ENCODE results near the gene STXBP2.

- TF ChIP-seq, protein P1, sequence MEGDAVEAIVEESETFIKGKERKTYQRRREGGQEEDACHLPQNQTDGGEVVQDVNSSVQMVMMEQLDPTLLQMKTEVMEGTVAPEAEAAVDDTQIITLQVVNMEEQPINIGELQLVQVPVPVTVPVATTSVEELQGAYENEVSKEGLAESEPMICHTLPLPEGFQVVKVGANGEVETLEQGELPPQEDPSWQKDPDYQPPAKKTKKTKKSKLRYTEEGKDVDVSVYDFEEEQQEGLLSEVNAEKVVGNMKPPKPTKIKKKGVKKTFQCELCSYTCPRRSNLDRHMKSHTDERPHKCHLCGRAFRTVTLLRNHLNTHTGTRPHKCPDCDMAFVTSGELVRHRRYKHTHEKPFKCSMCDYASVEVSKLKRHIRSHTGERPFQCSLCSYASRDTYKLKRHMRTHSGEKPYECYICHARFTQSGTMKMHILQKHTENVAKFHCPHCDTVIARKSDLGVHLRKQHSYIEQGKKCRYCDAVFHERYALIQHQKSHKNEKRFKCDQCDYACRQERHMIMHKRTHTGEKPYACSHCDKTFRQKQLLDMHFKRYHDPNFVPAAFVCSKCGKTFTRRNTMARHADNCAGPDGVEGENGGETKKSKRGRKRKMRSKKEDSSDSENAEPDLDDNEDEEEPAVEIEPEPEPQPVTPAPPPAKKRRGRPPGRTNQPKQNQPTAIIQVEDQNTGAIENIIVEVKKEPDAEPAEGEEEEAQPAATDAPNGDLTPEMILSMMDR (IDR thresholded peaks at IDR 0.05) = no peak
- no peak for TF ChIP-seq ZFX (IDR thresholded peaks at IDR 0.05; ENCODE audit: borderline replicate concordance)
Observed at GRCh38 chr19:7598180-7598579, 38.7 kb upstream of the STXBP2 start.

Measured in 22Rv1 (cell line).